Gastroesophageal sphincter (tissue), 4 donors: Measurements from ENCODE around the gene CDH4. TPM values are rescaled to one million over a fixed set of nuclear protein-coding genes. Genes with fewer than 3 reads are reported as not detected.

ENCODE experiments used
- ATAC-seq: fragments of 150-250 bp; one replicate; pipeline ENCODE4 v1.9.1; 2016; ENCODE audit warnings: mild to moderate bottlenecking, moderate library complexity
- H3K27ac ChIP-seq, 4 donors: fragments of 200-600 bp; sonication (generic) in 3 of 4; 1 replicate in 3 of 4; 2 replicates in 1 of 4; pipeline ENCODE4 v1.5.1; 2016 to 2019
- H3K27me3 ChIP-seq: fragments of 200-600 bp; sonication (generic); one replicate; pipeline ENCODE4 v1.5.1; 2019
- H3K36me3 ChIP-seq, 2 donors: fragments of 200-600 bp; sonication (generic); one replicate each; pipeline ENCODE4 v1.5.1; 2019; ENCODE audit warnings: control low read depth in 1 of 2
- H3K4me1 ChIP-seq, 3 donors: fragments of 200-600 bp; sonication (generic); 1 replicate in 2 of 3; 2 replicates in 1 of 3; pipeline ENCODE4 v1.5.1; 2016 to 2019; ENCODE audit warnings: control low read depth in 2 of 3
- H3K4me3 ChIP-seq, 2 donors: fragments of 200-600 bp; sonication (generic); one replicate each; pipeline ENCODE4 v1.5.1; 2019; ENCODE audit warnings: mild to moderate bottlenecking in 1 of 2, moderate library complexity in 1 of 2
- H3K9me3 ChIP-seq, 3 donors: fragments of 200-600 bp; sonication (generic); one replicate each; pipeline ENCODE4 v1.5.1; 2017 to 2019; ENCODE audit warnings: control low read depth in 2 of 3
- EP300 ChIP-seq: sonication (generic); formaldehyde crosslinking; IDR thresholded peaks from one replicate; pipeline ENCODE4 v1.6.1; 2017; ENCODE audit warnings: antibody characterized with exemption, mild to moderate bottlenecking
- POLR2A ChIP-seq, 2 donors: fragments of 450-650 bp; IDR thresholded peaks; one replicate each; pipeline ENCODE4 v1.6.1; 2017; ENCODE audit warnings: antibody characterized with exemption in 2 of 2, mild to moderate bottlenecking in 2 of 2, moderate library complexity in 1 of 2
- POLR2AphosphoS5 ChIP-seq: sonication (generic); formaldehyde crosslinking; IDR thresholded peaks from one replicate; pipeline ENCODE4 v1.6.1; 2017; ENCODE audit warnings: antibody characterized with exemption
- WGBS, 2 donors: methylation state at CpG; one replicate each; pipeline ENCODE4 v1.1.5; 2018; ENCODE audit warnings: low coverage in 1 of 2; 5-methylcytosine and 5-hydroxymethylcytosine counted together
- total RNA-seq, 4 donors: library from RNA; depleted of rRNA; stranded (reverse); fragments of >200 nt; gene quantifications; one replicate each; pipeline ENCODE4 v1.1.0, GENCODE V29; 2016
- TF ChIP-seq, protein P1 (sequence below), 4 experiments: fragments of 200-600 bp in 2 of 4; fragments of 450-650 bp in 2 of 4; sonication (generic) in 1 of 4; IDR thresholded peaks; one replicate each; pipeline ENCODE4 v1.5.1; 2017 to 2019; ENCODE audit warnings: antibody characterized with exemption in 4 of 4, mild to moderate bottlenecking in 2 of 4, moderate library complexity in 2 of 4

Gene CDH4
- total RNA-seq, 4 donors from 2014 or later, result under 0.01 to 1.5 (median 0.42) TPM; not detected in 1

GRCh38 chr20:61455508-61456215 is 203.6 kb downstream of the CDH4 start:
- WGBS, 2 donors, result 80 to 81% methylated on average over 3 to 6 of the region's 6 CpGs
- Histone ChIP-seq H3K9me3 (no peaks in the 10 kb centered on the region), H3K36me3 (no peaks in the 10 kb centered on the region), H3K4me3 (no peak overlapping the region), H3K4me1 (no peaks in the 10 kb centered on the region), H3K27ac (no peak overlapping the region), H3K27me3 (peaks cover 24% of the 10 kb centered on the region)
- ATAC-seq, result no peak
- TF ChIP-seq POLR2AphosphoS5, result no peak
- no peak for TF ChIP-seq POLR2A (IDR thresholded peaks at IDR 0.05)
- TF ChIP-seq EP300, result no peak
- TF ChIP-seq, protein P1, sequence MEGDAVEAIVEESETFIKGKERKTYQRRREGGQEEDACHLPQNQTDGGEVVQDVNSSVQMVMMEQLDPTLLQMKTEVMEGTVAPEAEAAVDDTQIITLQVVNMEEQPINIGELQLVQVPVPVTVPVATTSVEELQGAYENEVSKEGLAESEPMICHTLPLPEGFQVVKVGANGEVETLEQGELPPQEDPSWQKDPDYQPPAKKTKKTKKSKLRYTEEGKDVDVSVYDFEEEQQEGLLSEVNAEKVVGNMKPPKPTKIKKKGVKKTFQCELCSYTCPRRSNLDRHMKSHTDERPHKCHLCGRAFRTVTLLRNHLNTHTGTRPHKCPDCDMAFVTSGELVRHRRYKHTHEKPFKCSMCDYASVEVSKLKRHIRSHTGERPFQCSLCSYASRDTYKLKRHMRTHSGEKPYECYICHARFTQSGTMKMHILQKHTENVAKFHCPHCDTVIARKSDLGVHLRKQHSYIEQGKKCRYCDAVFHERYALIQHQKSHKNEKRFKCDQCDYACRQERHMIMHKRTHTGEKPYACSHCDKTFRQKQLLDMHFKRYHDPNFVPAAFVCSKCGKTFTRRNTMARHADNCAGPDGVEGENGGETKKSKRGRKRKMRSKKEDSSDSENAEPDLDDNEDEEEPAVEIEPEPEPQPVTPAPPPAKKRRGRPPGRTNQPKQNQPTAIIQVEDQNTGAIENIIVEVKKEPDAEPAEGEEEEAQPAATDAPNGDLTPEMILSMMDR (IDR thresholded peaks at IDR 0.05), result no peak

GRCh38 chr20:61457725-61458124 is 205.7 kb downstream of the CDH4 start:
- 92 to 96% methylated on average over 3 to 4 of the region's 4 CpGs for WGBS, 2 donors
- no peaks in the 10 kb centered on the region for H3K4me1 ChIP-seq
- TF ChIP-seq, protein P1 (IDR thresholded peaks at IDR 0.05), result no peak
- TF ChIP-seq POLR2A (IDR thresholded peaks at IDR 0.05) (no peak), POLR2AphosphoS5 (no peak), EP300 (no peak)
- H3K9me3 ChIP-seq, result no peaks in the 10 kb centered on the region
- peaks cover 17% of the 10 kb centered on the region for H3K27me3 ChIP-seq
- H3K4me3 ChIP-seq, result no peak overlapping the region
- no peaks in the 10 kb centered on the region for H3K36me3 ChIP-seq
- no peak for ATAC-seq
- H3K27ac ChIP-seq, result no peak overlapping the region

GRCh38 chr20:61458146-61458746 is 206.2 kb downstream of the CDH4 start:
- TF ChIP-seq EP300, result no peak
- TF ChIP-seq POLR2A (IDR thresholded peaks at IDR 0.05), result no peak
- TF ChIP-seq POLR2AphosphoS5, result no peak
- TF ChIP-seq, protein P1 (IDR thresholded peaks at IDR 0.05), result no peak
- Histone ChIP-seq H3K9me3 (no peaks in the 10 kb centered on the region), H3K27me3 (peaks cover 17% of the 10 kb centered on the region), H3K4me1 (no peaks in the 10 kb centered on the region), H3K27ac (no peak overlapping the region), H3K36me3 (no peaks in the 10 kb centered on the region), H3K4me3 (no peak overlapping the region)
- ATAC-seq, result no peak
- WGBS, 2 donors, result 89 to 92% methylated on average over 4 of the region's 4 CpGs

GRCh38 chr20:61459266-61459665 is 207.2 kb downstream of the CDH4 start:
- 83% methylated on average over 2 of the region's 7 CpGs; no CpG with 5 or more reads in 1 of the 2 donors for whole genome bisulfite sequencing, 2 donors

More at GRCh38 chr20:61459266-61459665, 207.2 kb downstream of the CDH4 start:
- ATAC-seq, result no peak
- Histone ChIP-seq H3K27ac (no peak overlapping the region), H3K4me1 (no peaks in the 10 kb centered on the region), H3K36me3 (no peaks in the 10 kb centered on the region), H3K4me3 (no peak overlapping the region), H3K27me3 (peaks cover 14% of the 10 kb centered on the region), H3K9me3 (no peaks in the 10 kb centered on the region)
- TF ChIP-seq, protein P1 (IDR thresholded peaks at IDR 0.05), result no peak
- TF ChIP-seq POLR2AphosphoS5 (no peak), POLR2A (IDR thresholded peaks at IDR 0.05) (no peak), EP300 (no peak)
